ENCODE data around the gene WDFY2. TPM values are rescaled to one million over a fixed set of nuclear protein-coding genes. Genes with fewer than 3 reads are reported as not detected.
A peak's percentile ranks its signal among the peaks of the same experiment; 100 is the strongest.

WDFY2 gene
- total and polyA plus RNA-seq, 7 donors, result 0.66 to 5.3 (median 1.7) TPM

DNA sequence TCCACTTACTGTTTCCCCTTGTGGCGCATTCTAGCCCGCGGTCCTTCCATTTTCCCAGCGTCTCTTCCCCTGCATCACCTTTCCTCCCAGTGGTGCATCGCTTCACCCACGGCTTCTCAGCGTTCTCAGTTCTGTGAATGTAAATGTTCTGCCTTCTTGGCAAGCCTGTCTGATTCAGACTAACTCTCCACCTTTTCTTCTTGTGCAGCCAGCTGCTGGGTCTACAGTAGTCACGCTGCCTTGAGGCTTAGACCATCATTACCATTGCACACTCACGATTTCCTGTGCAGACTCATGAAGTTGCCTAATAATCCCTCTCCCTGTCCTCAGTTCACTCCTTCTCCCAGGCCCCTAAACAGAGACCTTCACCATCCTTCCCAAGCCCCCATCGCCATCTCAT lies 144.7 kb downstream of the WDFY2 start:
- Histone ChIP-seq H3K9me3 (no peaks in the 10 kb centered on the region), H3K27ac (no peak overlapping the region), H3K4me3 (no peak overlapping the region), H3K27me3 (ENCODE audit: insufficient read depth in 3 of 3, low read length in 2 of 3) (no peaks in the 10 kb centered on the region), H3K36me3 (ENCODE audit: insufficient read depth in 1 of 2, low read depth in 1 of 2) (no peaks in the 10 kb centered on the region), H3K4me1 (peaks cover 4% of the 10 kb centered on the region)
- DNase-seq (no peak), ATAC-seq (no peak)
- TF ChIP-seq, protein P1, sequence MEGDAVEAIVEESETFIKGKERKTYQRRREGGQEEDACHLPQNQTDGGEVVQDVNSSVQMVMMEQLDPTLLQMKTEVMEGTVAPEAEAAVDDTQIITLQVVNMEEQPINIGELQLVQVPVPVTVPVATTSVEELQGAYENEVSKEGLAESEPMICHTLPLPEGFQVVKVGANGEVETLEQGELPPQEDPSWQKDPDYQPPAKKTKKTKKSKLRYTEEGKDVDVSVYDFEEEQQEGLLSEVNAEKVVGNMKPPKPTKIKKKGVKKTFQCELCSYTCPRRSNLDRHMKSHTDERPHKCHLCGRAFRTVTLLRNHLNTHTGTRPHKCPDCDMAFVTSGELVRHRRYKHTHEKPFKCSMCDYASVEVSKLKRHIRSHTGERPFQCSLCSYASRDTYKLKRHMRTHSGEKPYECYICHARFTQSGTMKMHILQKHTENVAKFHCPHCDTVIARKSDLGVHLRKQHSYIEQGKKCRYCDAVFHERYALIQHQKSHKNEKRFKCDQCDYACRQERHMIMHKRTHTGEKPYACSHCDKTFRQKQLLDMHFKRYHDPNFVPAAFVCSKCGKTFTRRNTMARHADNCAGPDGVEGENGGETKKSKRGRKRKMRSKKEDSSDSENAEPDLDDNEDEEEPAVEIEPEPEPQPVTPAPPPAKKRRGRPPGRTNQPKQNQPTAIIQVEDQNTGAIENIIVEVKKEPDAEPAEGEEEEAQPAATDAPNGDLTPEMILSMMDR (IDR thresholded peaks at IDR 0.05), result no peak
- intact Hi-C loops (cut with DNase I), result no loop called here
- 85 to 90% (median 88%) methylated on average over 10 of the region's 10 CpGs for WGBS, 3 donors

DNA sequence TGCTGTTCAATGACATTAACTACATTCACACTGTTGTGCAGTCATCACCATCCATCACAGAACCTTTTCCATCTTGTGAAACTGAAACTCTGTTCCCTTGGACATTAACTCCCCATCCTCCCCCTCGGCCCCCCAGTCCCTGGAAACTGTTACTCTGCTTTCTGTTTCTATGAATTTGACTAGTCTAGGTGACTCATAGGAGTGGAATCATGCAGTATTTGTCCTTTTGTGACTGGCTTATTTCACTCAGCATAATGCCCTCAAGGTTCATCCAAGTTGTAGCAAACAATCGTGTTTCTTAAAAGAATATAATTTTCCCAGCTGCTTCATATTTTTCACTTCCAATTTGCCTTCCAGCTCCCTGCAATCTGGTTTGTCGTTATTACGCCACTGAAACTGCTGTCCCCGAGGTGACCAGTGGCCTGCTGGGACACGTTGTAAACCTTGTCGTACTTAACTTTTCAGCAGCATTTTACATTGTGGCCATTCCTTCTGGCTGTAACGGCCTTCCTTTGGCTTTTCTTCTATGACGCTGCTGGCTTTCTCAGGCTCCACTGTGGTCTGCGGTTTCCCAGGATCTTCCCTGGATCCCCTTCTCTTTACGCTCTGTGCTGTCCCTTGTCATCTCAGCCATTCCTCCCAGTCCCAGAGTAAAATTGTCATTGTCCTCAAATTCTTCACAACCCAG lies 145.7 kb downstream of the WDFY2 start:
- Histone ChIP-seq H3K27me3 (ENCODE audit: insufficient read depth in 3 of 3, low read length in 2 of 3) (no peaks in the 10 kb centered on the region), H3K27ac (peak overlapping the region; percentile 55), H3K4me3 (no peak overlapping the region), H3K4me1 (peaks cover 4% of the 10 kb centered on the region), H3K9me3 (no peaks in the 10 kb centered on the region), H3K36me3 (ENCODE audit: insufficient read depth in 1 of 2, low read depth in 1 of 2) (no peaks in the 10 kb centered on the region)
- TF ChIP-seq, protein P1 (IDR thresholded peaks at IDR 0.05), result no peak
- 42 to 51% (median 45%) methylated on average over 11 of the region's 11 CpGs for WGBS, 3 donors
- intact Hi-C loops (cut with DNase I), result loop anchor here in 1 of 2 donors (5.0 kb wide), 1 partner anchor 278 kb away; the partner anchor contains the start of gene INTS6
- ATAC-seq (peak; percentile 43 to 78 (median 62)), DNase-seq (peak; percentile 69 to 74)

DNA sequence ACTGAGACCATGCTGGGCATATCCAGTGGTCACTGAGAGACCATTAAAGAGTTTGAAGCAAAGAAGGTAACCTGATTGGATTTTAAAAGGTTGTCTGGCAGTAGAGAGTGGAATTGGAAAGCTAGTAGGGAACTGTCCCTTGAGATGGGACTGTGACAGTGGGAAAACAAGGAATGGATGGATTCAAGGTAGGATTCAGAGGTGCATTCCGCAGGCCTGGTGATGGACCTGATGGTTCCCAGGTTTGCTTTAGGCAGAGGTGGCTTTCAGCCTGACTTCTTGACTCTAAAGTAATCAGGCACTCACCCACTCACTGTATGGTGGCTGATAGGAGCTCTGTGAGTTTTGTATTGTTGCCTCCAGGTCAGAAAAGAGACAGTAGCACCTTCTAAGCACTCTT lies 146.7 kb downstream of the WDFY2 start:
- peaks cover 4% of the 10 kb centered on the region for H3K4me1 ChIP-seq
- intact Hi-C loops (cut with DNase I), result loop anchor here in 1 of 2 donors (5.0 kb wide), 1 partner anchor 279 kb away; the partner anchor contains the start of gene INTS6

DNA sequence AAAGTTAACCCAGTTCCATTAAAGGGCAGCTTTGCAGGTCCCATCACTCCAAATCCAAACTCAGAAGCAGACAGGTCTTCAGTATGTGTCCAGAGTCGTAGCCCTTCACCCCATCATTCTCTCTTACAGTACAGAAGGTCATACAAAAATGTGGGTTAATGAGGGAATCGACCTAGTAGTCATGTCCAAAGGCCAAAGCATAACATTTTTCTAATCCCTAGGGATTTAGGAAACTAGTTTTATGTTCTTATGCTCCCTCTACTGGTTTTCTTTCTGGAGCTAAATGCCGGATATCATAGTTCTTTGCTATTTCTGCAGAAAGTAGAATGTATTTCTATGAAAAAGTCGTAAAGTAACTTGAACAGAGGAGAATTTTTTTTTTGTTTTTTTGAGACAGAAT lies 147.5 kb downstream of the WDFY2 start:
- no peak for DNase-seq
- H3K27me3 ChIP-seq (ENCODE audit: insufficient read depth in 3 of 3, low read length in 2 of 3), result no peaks in the 10 kb centered on the region
- intact Hi-C loops (cut with DNase I), result loop anchor here in 1 of 2 donors (5.0 kb wide), 1 partner anchor 279 kb away; the partner anchor contains the start of gene INTS6
- peak in 1 of 4 donors; percentile 56 for ATAC-seq
- no peak overlapping the region for H3K27ac ChIP-seq
- TF ChIP-seq, protein P1 (IDR thresholded peaks at IDR 0.05), result peak; percentile 31
- no peaks in the 10 kb centered on the region for H3K9me3 ChIP-seq
- H3K4me1 ChIP-seq, result no peaks in the 10 kb centered on the region
- no peak overlapping the region for H3K4me3 ChIP-seq
- WGBS, 3 donors, result 43 to 57% (median 43%) methylated on average over 4 of the region's 4 CpGs
- H3K36me3 ChIP-seq (ENCODE audit: insufficient read depth in 1 of 2, low read depth in 1 of 2), result no peaks in the 10 kb centered on the region

More for the DNA sequence above, 146.7 kb downstream of the WDFY2 start:
- H3K27ac ChIP-seq, result no peak overlapping the region
- no peak overlapping the region for H3K4me3 ChIP-seq
- WGBS, 3 donors, result 100% methylated on average over 1 of the region's 1 CpG
- H3K9me3 ChIP-seq, result no peaks in the 10 kb centered on the region
- ATAC-seq (no peak), DNase-seq (no peak)
- no peaks in the 10 kb centered on the region for H3K36me3 ChIP-seq (ENCODE audit: insufficient read depth in 1 of 2, low read depth in 1 of 2)
- TF ChIP-seq, protein P1 (IDR thresholded peaks at IDR 0.05), result no peak
- no peaks in the 10 kb centered on the region for H3K27me3 ChIP-seq (ENCODE audit: insufficient read depth in 3 of 3, low read length in 2 of 3)

Data from psoas muscle (tissue), 8 donors.